Endodermal cell (in vitro differentiated cells): ENCODE results near the gene LRMDA. TPM values are rescaled to one million over a fixed set of nuclear protein-coding genes. Genes with fewer than 3 reads are reported as not detected.

Source experiments
- DNase-seq: peaks from one replicate; pipeline ENCODE4 v3.0.0-alpha.2; 2017
- H3K27ac ChIP-seq: 2 replicates; pipeline ENCODE4 v1.5.1; 2013; ENCODE audit warnings: mild to moderate bottlenecking, low read depth, low read length, moderate library complexity
- H3K27me3 ChIP-seq: 2 replicates; pipeline ENCODE4 v1.6.1; 2013; ENCODE audit warnings: mild to moderate bottlenecking, low read length, moderate library complexity; ENCODE audit not compliant: insufficient read depth, control insufficient read depth, poor library complexity, severe bottlenecking
- H3K36me3 ChIP-seq: 2 replicates; pipeline ENCODE4 v1.7.0; 2013; ENCODE audit warnings: mild to moderate bottlenecking, low read length, moderate library complexity; ENCODE audit not compliant: control insufficient read depth, insufficient read depth
- H3K4me1 ChIP-seq: one replicate; pipeline ENCODE4 v1.7.0; 2013; ENCODE audit warnings: low read length; ENCODE audit not compliant: control insufficient read depth, insufficient read depth
- H3K4me3 ChIP-seq: 2 replicates; pipeline ENCODE4 v1.5.1; 2013; ENCODE audit warnings: mild to moderate bottlenecking, low read length, moderate library complexity
- H3K9ac ChIP-seq: 2 replicates; pipeline ENCODE4 v1.6.1; 2013; ENCODE audit warnings: mild to moderate bottlenecking, low read length, moderate library complexity; ENCODE audit not compliant: poor library complexity, severe bottlenecking; ENCODE audit errors: extremely low read depth
- H3K9me3 ChIP-seq: 2 replicates; pipeline ENCODE4 v1.6.1; 2013; ENCODE audit warnings: mild to moderate bottlenecking, low read length, moderate library complexity; ENCODE audit not compliant: control insufficient read depth
- H3K27ac Mint-ChIP-seq: 2 replicates; pipeline ENCODE4 v1.8.0; 2020; ENCODE audit warnings: mixed read lengths
- H3K27me3 Mint-ChIP-seq: 2 replicates; pipeline ENCODE4 v1.8.0; 2021; ENCODE audit warnings: mild to moderate bottlenecking, mixed read lengths; ENCODE audit not compliant: insufficient read depth
- H3K36me3 Mint-ChIP-seq: 2 replicates; pipeline ENCODE4 v1.8.0; 2020; ENCODE audit warnings: low read depth, mixed read lengths
- H3K4me1 Mint-ChIP-seq: 2 replicates; pipeline ENCODE4 v1.8.0; 2020; ENCODE audit warnings: mixed read lengths
- H3K4me3 Mint-ChIP-seq: 2 replicates; pipeline ENCODE4 v1.8.0; 2020; ENCODE audit warnings: mild to moderate bottlenecking, moderate library complexity, mixed read lengths
- H3K9me3 Mint-ChIP-seq: 2 replicates; pipeline ENCODE4 v1.8.0; 2020; ENCODE audit warnings: mild to moderate bottlenecking, mixed read lengths
- WGBS, 2 experiments: methylation state at CpG; one replicate each; pipeline versions ENCODE4 v1.1.5 to v1.1.7; 2013; ENCODE audit warnings: missing lambda C conversion rate in 2 of 2, mixed read lengths in 1 of 2; ENCODE audit not compliant: insufficient coverage in 1 of 2, insufficient read length in 1 of 2; 5-methylcytosine and 5-hydroxymethylcytosine counted together
- total RNA-seq, 2 donors: library from RNA; stranded (reverse); fragmentation: NEBNext Ultra II Directional in 1 of 2; extraction: Animal tissue kit (Norgen Biotek cat#: 25700) in 1 of 2; gene quantifications; 2 replicates in 1 of 2; 3 replicates in 1 of 2; pipeline ENCODE4 v1.2.1, GENCODE V29; 2021
- TF ChIP-seq, protein P1 (sequence below): fragments of 200-600 bp; sonication (generic); conservative IDR thresholded peaks from 2 replicates; pipeline ENCODE4 v1.5.0; 2021; ENCODE audit warnings: antibody characterized with exemption, mild to moderate bottlenecking

The LRMDA gene
- total RNA-seq, 2 donors from 2014 or later: 1.7 to 5.1 TPM

DNA sequence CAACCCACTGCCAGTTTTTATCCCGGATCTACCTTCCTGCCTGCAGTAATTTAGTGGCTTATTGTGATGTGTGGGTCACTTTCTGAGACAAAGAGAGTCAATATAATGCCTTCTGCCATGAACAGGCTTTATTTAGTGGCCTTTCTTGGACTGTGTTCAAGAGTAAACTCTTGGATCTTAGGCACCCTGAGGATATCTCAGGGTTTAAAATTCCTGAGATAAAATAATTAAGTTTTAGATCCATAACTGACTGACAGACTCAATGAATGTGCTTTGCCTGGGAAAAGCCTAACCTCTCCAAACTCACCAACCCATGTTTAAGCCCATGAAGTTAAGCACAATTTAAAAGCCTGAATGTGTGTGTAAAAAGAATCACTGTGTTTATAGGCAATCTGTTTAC, 564.3 kb downstream of the LRMDA start:
- H3K4me1 Mint-ChIP-seq: no peaks in the 10 kb centered on the region
- Histone ChIP-seq H3K27me3 (no peaks in the 10 kb centered on the region), H3K27ac (no peak overlapping the region), H3K4me3 (no peak overlapping the region), H3K4me1 (no peaks in the 10 kb centered on the region), H3K9me3 (no peaks in the 10 kb centered on the region), H3K9ac (no peak overlapping the region), H3K36me3 (no peaks in the 10 kb centered on the region)
- H3K9me3 Mint-ChIP-seq: no peaks in the 10 kb centered on the region
- H3K36me3 Mint-ChIP-seq: no peaks in the 10 kb centered on the region
- no peaks in the 10 kb centered on the region for H3K27me3 Mint-ChIP-seq
- TF ChIP-seq, protein P1, sequence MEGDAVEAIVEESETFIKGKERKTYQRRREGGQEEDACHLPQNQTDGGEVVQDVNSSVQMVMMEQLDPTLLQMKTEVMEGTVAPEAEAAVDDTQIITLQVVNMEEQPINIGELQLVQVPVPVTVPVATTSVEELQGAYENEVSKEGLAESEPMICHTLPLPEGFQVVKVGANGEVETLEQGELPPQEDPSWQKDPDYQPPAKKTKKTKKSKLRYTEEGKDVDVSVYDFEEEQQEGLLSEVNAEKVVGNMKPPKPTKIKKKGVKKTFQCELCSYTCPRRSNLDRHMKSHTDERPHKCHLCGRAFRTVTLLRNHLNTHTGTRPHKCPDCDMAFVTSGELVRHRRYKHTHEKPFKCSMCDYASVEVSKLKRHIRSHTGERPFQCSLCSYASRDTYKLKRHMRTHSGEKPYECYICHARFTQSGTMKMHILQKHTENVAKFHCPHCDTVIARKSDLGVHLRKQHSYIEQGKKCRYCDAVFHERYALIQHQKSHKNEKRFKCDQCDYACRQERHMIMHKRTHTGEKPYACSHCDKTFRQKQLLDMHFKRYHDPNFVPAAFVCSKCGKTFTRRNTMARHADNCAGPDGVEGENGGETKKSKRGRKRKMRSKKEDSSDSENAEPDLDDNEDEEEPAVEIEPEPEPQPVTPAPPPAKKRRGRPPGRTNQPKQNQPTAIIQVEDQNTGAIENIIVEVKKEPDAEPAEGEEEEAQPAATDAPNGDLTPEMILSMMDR: no peak
- no peak overlapping the region for H3K4me3 Mint-ChIP-seq
- 67% methylated on average over 1 of the region's 1 CpG; no CpG with 5 or more reads in 1 of the 2 experiments for WGBS, 2 experiments
- no peak for DNase-seq
- no peak overlapping the region for H3K27ac Mint-ChIP-seq

GRCh38 chr10:75999001-75999400, 567.6 kb downstream of the LRMDA start:
- no peaks in the 10 kb centered on the region for H3K27me3 ChIP-seq
- TF ChIP-seq, protein P1: no peak
- no peak overlapping the region for H3K4me3 ChIP-seq
- H3K9ac ChIP-seq: no peak overlapping the region
- Mint-ChIP-seq H3K9me3 (no peaks in the 10 kb centered on the region), H3K36me3 (no peaks in the 10 kb centered on the region), H3K27me3 (no peaks in the 10 kb centered on the region), H3K27ac (no peak overlapping the region), H3K4me1 (no peaks in the 10 kb centered on the region), H3K4me3 (no peak overlapping the region)
- no peaks in the 10 kb centered on the region for H3K9me3 ChIP-seq
- no peaks in the 10 kb centered on the region for H3K4me1 ChIP-seq
- H3K36me3 ChIP-seq: no peaks in the 10 kb centered on the region
- 93 to 100% methylated on average over 2 of the region's 2 CpGs for WGBS, 2 experiments
- DNase-seq: no peak
- H3K27ac ChIP-seq: no peak overlapping the region

DNA sequence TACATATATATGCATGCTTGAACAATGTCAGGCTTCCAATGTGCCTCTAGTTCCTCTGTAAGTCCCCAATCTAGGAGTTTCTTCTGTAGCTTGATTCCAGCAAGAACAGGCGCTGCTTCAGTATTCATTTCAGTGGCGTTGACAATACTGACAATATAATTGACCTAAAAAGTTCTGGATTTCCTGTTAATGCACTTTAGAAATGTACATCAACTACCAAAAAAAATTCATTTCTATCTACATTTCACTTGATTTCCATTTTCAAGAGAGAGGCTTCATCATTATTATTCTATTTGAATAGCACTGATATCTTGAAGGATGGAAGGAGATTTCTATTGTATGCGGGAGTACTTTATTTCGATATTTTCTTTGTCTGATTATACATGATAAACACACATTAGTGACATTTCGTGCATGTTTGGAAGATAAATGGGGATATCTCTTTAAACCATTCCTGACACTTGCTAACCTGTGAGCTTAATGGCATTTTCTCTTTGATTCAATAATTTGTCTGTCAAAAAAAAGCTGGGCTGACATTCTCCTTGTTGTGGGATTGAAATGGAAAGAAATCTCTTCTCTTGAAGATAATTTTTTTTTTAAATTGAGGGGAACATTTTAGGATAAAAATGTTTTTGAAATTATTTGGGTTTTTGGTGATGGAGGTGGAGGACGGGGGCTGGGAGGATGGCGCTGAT, 568.2 kb downstream of the LRMDA start:
- no peaks in the 10 kb centered on the region for H3K36me3 Mint-ChIP-seq
- no peaks in the 10 kb centered on the region for H3K27me3 Mint-ChIP-seq
- no peak overlapping the region for H3K4me3 Mint-ChIP-seq

More for the DNA sequence above, 568.2 kb downstream of the LRMDA start:
- no peak overlapping the region for H3K27ac Mint-ChIP-seq
- Histone ChIP-seq H3K36me3 (no peaks in the 10 kb centered on the region), H3K4me3 (no peak overlapping the region), H3K27me3 (no peaks in the 10 kb centered on the region), H3K27ac (no peak overlapping the region), H3K9ac (no peak overlapping the region), H3K9me3 (no peaks in the 10 kb centered on the region), H3K4me1 (no peaks in the 10 kb centered on the region)
- H3K9me3 Mint-ChIP-seq: no peaks in the 10 kb centered on the region
- 91 to 100% methylated on average over 3 to 5 of the region's 7 CpGs for WGBS, 2 experiments
- DNase-seq: no peak
- TF ChIP-seq, protein P1: no peak
- H3K4me1 Mint-ChIP-seq: no peaks in the 10 kb centered on the region
